C4-2B (cell line): ENCODE data around the gene OR13A1.
A peak's percentile ranks its signal among the peaks of the same experiment; 100 is the strongest.
"Not testable (repeated sequence)": the region's sequence is repeated elsewhere in the genome, so short reads cannot be mapped to it uniquely, and the experiment has no call there.

ENCODE experiments used
- H3K27ac ChIP-seq: fragments of 450-650 bp; 2 replicates; pipeline ENCODE4 v1.5.1; 2017
- ZFX ChIP-seq: fragments of 450-650 bp; IDR thresholded peaks from 2 replicates; pipeline ENCODE4 v1.6.1; 2017
- TF ChIP-seq, protein P1 (sequence below): fragments of 450-650 bp; conservative IDR thresholded peaks from 2 replicates; pipeline ENCODE4 v1.5.1; 2017; ENCODE audit warnings: mild to moderate bottlenecking

Gene OR13A1

DNA sequence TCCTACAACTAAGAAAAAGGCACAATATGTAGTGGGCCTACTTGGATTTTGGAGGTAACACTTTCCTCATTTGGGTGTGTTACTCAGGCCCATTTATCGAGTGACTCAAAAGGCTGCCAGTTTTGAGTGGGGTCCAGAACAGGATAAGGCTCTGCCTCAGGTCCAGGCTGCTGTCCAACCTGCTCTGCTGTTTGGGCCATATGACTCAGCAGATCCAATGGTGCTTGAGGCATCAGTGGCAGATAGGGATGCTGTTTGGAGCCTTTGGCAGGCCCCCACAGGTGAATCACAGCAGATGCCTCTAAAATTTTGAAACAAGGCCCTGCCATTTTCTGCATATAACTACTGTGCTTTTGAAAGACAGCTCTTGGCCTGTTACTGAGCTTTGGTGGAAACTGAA, 24.5 kb upstream of the OR13A1 start:
- H3K27ac ChIP-seq: no peak overlapping the region
- no peak for TF ChIP-seq ZFX
- TF ChIP-seq, protein P1, sequence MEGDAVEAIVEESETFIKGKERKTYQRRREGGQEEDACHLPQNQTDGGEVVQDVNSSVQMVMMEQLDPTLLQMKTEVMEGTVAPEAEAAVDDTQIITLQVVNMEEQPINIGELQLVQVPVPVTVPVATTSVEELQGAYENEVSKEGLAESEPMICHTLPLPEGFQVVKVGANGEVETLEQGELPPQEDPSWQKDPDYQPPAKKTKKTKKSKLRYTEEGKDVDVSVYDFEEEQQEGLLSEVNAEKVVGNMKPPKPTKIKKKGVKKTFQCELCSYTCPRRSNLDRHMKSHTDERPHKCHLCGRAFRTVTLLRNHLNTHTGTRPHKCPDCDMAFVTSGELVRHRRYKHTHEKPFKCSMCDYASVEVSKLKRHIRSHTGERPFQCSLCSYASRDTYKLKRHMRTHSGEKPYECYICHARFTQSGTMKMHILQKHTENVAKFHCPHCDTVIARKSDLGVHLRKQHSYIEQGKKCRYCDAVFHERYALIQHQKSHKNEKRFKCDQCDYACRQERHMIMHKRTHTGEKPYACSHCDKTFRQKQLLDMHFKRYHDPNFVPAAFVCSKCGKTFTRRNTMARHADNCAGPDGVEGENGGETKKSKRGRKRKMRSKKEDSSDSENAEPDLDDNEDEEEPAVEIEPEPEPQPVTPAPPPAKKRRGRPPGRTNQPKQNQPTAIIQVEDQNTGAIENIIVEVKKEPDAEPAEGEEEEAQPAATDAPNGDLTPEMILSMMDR: no peak

DNA sequence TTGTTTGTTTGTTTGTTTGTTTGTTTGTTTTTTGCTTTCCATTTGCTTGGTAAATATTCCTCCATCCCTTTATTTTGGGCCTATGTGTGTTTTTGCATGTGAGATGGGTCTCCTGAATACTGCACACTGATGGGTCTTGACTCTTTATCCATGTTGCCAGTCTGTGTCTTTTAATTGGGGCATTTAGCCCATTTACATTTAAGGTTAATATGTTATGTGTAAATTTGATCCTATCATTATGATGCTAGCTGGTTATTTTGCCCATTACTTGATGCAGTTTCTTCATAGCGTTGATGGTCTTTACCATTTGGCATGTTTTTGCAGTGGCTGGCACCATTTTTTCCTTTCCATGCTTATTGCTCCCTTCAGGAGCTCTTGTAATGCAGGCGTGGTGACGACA, 16.4 kb upstream of the OR13A1 start:
- not testable (repeated sequence) for H3K27ac ChIP-seq

DNA sequence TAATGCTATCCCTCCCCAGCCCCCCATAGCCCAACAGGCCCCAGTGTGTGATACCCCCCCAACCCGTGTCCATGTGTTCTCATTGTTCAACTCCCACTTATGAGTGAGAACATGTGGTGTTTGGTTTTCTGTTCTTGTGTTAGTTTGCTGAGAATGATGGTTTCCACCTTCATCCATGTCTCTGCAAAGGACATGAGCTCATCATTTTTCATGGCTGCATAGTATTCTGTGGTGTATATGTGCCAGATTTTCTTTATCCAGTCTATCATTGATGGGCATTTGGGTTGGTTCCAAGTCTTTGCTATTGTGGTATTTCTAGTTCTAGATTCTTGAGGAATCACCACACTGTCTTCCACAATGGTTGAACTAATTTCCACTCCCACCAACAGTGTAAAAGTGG, 11.5 kb upstream of the OR13A1 start:
- not testable (repeated sequence) for H3K27ac ChIP-seq

DNA sequence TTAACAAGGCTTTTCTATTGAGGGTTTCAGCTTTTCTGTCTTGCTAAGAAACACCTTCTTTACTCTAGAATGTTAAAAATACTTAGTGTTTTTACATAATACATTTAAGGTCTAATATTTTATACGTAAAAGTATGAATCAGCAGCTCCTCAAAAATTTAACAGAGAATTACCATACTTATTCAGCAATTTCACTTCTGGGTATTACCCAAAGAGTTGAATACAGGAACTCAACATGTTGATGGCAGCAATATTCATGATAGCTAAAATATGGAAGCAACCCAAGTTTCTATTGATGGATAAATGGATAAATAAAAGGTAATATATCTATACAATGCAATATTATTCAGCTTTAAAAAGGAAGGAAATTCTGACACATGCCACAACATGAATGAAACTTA, 9.7 kb upstream of the OR13A1 start:
- no peak overlapping the region for H3K27ac ChIP-seq
- TF ChIP-seq ZFX: no peak
- TF ChIP-seq, protein P1: no peak

DNA sequence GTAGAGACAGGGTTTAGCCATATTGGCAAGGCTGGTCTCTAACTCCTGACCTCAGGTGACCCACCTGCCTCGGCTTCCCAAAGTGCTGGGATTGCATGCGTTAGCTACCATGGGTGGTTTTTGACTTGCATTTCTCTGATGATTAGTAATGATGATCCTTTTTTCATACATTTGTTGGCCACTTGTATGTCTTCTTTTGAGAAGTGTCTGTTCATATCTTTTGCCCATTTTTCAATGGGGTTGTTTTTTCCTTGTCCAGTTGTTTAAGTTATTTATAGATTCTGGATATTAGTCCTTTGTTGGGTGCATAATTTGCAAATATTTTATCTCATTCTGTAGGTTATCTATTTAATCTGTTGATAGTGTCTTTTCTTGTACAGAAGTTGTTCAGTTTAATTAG, 4.3 kb upstream of the OR13A1 start:
- H3K27ac ChIP-seq: no peak overlapping the region
- TF ChIP-seq, protein P1: no peak
- TF ChIP-seq ZFX: no peak

DNA sequence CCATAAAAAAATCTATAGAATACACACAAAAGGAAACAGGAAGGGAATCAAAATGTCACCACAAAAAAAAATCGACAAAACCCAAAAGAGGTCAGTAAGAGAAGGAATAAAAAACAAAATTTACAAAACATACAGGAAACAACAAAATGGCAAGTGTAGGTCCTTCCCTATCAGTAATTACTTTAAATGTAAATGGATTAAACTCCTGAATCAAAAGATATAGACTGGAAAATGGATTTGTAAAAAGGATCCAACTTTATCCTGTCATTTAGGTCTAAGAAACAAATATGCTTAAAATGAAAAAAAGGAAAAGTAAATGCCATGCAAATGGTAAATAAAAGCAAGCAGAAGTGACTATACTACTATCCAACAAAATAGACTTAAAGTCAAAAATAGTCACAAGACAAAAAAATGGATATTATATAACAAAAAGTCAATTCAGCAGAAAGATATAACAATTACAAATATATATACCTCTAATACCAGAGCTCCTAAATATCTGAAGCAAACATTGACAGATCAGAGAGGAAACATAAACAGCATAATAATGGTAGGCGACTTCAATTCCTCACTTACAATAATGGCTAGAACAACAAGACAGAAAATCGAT, 2.0 kb downstream of the OR13A1 start:
- H3K27ac ChIP-seq: no peak overlapping the region
- TF ChIP-seq ZFX: no peak

DNA sequence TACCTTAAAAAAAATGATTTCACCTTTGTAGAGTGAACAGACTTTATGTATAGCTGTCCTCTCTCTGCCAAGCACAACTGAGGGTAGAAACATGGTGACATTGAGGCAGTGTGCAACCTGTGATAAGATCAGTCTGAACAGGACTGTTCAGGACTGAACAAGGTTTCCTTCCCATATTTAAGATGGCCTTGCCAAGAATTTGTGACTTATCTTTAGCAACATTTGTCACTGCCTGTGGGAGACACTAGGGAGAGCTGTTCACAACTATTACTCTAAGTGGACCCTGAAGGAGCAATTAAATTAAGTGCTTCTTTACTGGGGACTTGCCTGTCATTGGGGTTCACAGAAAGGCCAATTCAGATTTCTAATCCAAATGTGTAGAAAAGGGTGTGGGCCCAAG, 6.7 kb downstream of the OR13A1 start:
- no peak overlapping the region for H3K27ac ChIP-seq
- no peak for TF ChIP-seq ZFX
- TF ChIP-seq, protein P1: peak; percentile 29

DNA sequence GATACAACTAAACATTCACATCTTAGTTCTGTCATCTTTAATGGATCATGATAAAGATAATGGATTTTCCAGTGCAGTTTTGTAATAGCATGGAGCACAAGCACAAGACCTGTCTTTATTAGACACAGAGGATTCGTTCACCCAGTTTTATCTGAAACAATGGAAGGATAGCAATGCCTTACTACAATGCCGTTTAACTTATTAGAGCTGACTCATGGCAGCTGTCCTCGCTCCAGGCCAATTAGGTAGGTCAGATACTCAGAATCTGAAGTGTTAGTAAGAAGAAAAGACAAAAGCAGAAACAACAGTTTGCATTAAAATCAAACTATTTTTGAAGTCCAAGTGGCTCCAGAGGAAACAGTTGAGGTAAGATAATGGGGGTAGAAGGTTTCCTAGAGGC, 12.8 kb downstream of the OR13A1 start:
- TF ChIP-seq, protein P1: no peak
- TF ChIP-seq ZFX: no peak

DNA sequence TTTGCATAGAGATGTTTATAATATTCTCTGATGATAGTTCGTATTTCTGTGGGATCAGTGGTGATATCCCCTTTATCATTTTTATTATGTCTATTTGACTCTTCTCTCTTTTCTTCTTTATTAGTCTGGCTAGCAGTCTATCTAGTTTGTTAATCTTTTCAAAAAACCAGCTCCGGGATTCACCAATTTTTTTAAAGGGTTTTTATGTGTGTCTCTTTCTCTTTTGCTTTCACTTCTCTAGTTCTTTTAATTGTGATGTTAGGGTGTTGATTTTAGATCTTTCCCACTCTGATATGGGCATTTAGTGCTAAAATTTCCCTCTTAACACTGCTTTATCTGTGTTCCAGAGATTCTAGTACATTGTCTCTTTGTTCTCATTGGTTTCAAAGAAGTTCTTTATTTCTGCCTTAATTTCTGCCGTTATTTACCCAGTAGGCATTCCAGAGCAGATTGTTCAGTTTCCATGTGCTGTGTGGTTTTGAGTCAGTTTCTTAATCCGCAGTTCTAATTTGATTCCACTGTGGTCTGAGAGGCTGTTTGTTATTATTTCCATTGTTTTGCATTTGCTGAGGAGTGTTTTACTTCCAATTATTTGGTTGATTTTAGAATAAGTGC, 17.0 kb downstream of the OR13A1 start:
- H3K27ac ChIP-seq: not testable (repeated sequence)

More for the DNA sequence above, 12.8 kb downstream of the OR13A1 start:
- no peak overlapping the region for H3K27ac ChIP-seq

DNA sequence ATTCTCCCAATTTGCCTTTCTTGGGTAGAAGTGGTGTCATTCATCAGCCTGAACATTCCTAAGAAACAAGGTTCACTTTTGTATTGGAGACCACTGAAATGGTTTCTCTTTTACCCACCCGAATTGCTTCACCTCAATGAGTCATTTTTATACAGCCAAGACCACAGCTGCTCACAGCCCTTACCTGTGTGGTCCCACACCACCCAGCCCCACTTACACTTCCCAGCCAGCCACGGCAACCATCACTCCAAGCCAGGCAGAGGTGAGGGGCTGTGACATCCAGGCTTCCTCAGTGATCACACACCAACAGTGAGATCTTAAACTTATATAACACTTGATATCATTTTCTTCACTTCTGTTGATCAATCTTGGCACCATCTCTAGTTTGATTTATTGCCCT, 20.7 kb downstream of the OR13A1 start:
- no peak overlapping the region for H3K27ac ChIP-seq
- TF ChIP-seq ZFX: no peak
- TF ChIP-seq, protein P1: no peak
